H9 (cell line): ENCODE data around the gene RGS13. TPM values are rescaled to one million over a fixed set of nuclear protein-coding genes. Genes with fewer than 3 reads are reported as not detected.

Experiments
- DNase-seq: peaks from one replicate; pipeline ENCODE4 v3.0.0-alpha.2; 2017
- H2AFZ ChIP-seq: one replicate; pipeline ENCODE4 v1.6.1; 2013; ENCODE audit warnings: mild to moderate bottlenecking, low read length, control low read depth, moderate library complexity
- H2AK5ac ChIP-seq: 2 replicates; pipeline ENCODE4 v1.6.1; 2013; ENCODE audit warnings: low read length, control low read depth, mixed read lengths; ENCODE audit not compliant: insufficient read length
- H2BK120ac ChIP-seq: one replicate; pipeline ENCODE4 v1.6.1; 2013; ENCODE audit warnings: low read depth, mild to moderate bottlenecking, low read length, control low read depth, inconsistent platforms; ENCODE audit not compliant: poor library complexity, severe bottlenecking
- H2BK12ac ChIP-seq: 2 replicates; pipeline ENCODE4 v1.6.1; 2013; ENCODE audit warnings: low read length, control low read depth, mixed read lengths, low read depth; ENCODE audit not compliant: insufficient read length
- H2BK15ac ChIP-seq: 2 replicates; pipeline ENCODE4 v1.6.1; 2013; ENCODE audit warnings: low read depth, low read length, control low read depth
- H2BK20ac ChIP-seq: one replicate; pipeline ENCODE4 v1.6.1; 2013; ENCODE audit warnings: low read depth, mild to moderate bottlenecking, low read length, control low read depth, inconsistent platforms; ENCODE audit not compliant: poor library complexity, severe bottlenecking
- H2BK5ac ChIP-seq: 2 replicates; pipeline ENCODE4 v1.6.1; 2013; ENCODE audit warnings: low read length, control low read depth, mixed read lengths; ENCODE audit not compliant: insufficient read length
- H3K14ac ChIP-seq: 2 replicates; pipeline ENCODE4 v1.6.1; 2013; ENCODE audit warnings: low read length, control low read depth; ENCODE audit not compliant: insufficient read depth
- H3K18ac ChIP-seq: 2 replicates; pipeline ENCODE4 v1.6.1; 2013; ENCODE audit warnings: low read depth, mild to moderate bottlenecking, mixed read lengths, low read length, control low read depth; ENCODE audit not compliant: insufficient read length
- H3K23ac ChIP-seq: 2 replicates; pipeline ENCODE4 v1.6.1; 2013; ENCODE audit warnings: low read length, control low read depth, mixed read lengths, low read depth; ENCODE audit not compliant: insufficient read length
- H3K23me2 ChIP-seq: 2 replicates; pipeline ENCODE4 v1.6.1; 2013; ENCODE audit warnings: low read depth, mild to moderate bottlenecking, mixed read lengths, low read length, control low read depth; ENCODE audit not compliant: insufficient read length, poor library complexity, severe bottlenecking
- H3K27ac ChIP-seq: 2 replicates; pipeline ENCODE4 v1.5.1; 2013; ENCODE audit warnings: low read length, control low read depth, mixed read lengths, low read depth; ENCODE audit not compliant: insufficient read length
- H3K27me3 ChIP-seq: 2 replicates; pipeline ENCODE4 v1.6.1; 2013; ENCODE audit warnings: low read length, control low read depth, inconsistent platforms; ENCODE audit not compliant: insufficient read depth
- H3K4ac ChIP-seq: 2 replicates; pipeline ENCODE4 v1.6.1; 2013; ENCODE audit warnings: low read depth, mild to moderate bottlenecking, control low read depth, inconsistent platforms, low read length, moderate library complexity
- H3K4me1 ChIP-seq: 2 replicates; pipeline ENCODE4 v1.6.1; 2013; ENCODE audit warnings: low read length, control low read depth, inconsistent platforms; ENCODE audit not compliant: insufficient read depth
- H3K4me2 ChIP-seq: 2 replicates; pipeline ENCODE4 v1.6.1; 2013; ENCODE audit warnings: low read length, control low read depth, mixed read lengths; ENCODE audit not compliant: insufficient read length, insufficient read depth
- H3K56ac ChIP-seq: 2 replicates; pipeline ENCODE4 v1.6.1; 2013; ENCODE audit warnings: low read depth, mild to moderate bottlenecking, mixed read lengths, low read length, control low read depth; ENCODE audit not compliant: insufficient read length
- H3K79me1 ChIP-seq: 2 replicates; pipeline ENCODE4 v1.6.1; 2013; ENCODE audit warnings: low read depth, mild to moderate bottlenecking, moderate library complexity, low read length, control low read depth, inconsistent platforms; ENCODE audit not compliant: insufficient read depth, poor library complexity, severe bottlenecking
- H3K79me2 ChIP-seq: 2 replicates; pipeline ENCODE4 v1.6.1; 2013; ENCODE audit warnings: low read length, control low read depth, inconsistent platforms; ENCODE audit not compliant: insufficient read depth
- H3K9ac ChIP-seq: 2 replicates; pipeline ENCODE4 v1.6.1; 2013; ENCODE audit warnings: low read length, control low read depth, mixed read lengths; ENCODE audit not compliant: insufficient read length; ENCODE audit errors: extremely low read depth
- H3K9me3 ChIP-seq: one replicate; pipeline ENCODE4 v1.6.1; 2013; ENCODE audit warnings: low read depth, low read length, inconsistent platforms; ENCODE audit not compliant: control insufficient read depth
- H3T11ph ChIP-seq: one replicate; pipeline ENCODE4 v1.6.1; 2013; ENCODE audit warnings: mild to moderate bottlenecking, low read length, control low read depth, inconsistent platforms
- H4K20me1 ChIP-seq: one replicate; pipeline ENCODE4 v1.6.1; 2013; ENCODE audit not compliant: control insufficient read depth, insufficient read length, insufficient read depth
- H4K5ac ChIP-seq: 2 replicates; pipeline ENCODE4 v1.6.1; 2013; ENCODE audit warnings: low read depth, mild to moderate bottlenecking, mixed read lengths, low read length, control low read depth; ENCODE audit not compliant: insufficient read length
- H4K8ac ChIP-seq: replicated peaks from 2 replicates; pipeline ENCODE4 v1.6.1; 2013; ENCODE audit warnings: low read length, control low read depth, mixed read lengths, low read depth; ENCODE audit not compliant: insufficient read length
- H4K91ac ChIP-seq: 2 replicates; pipeline ENCODE4 v1.6.1; 2013; ENCODE audit warnings: low read depth, mild to moderate bottlenecking, moderate library complexity, mixed read lengths, low read length, control low read depth; ENCODE audit not compliant: insufficient read length
- H3K27ac Mint-ChIP-seq, 3 experiments: 2 replicates in 2 of 3; 3 replicates in 1 of 3; pipeline ENCODE4 v1.8.0; 2020 to 2021; ENCODE audit warnings: mixed read lengths in 3 of 3, mild to moderate bottlenecking in 1 of 3, moderate library complexity in 1 of 3
- H3K27me3 Mint-ChIP-seq: 2 replicates; pipeline ENCODE4 v1.8.0; 2021; ENCODE audit warnings: low read depth, mild to moderate bottlenecking, moderate library complexity, mixed read lengths
- H3K36me3 Mint-ChIP-seq, 3 experiments: 2 replicates in 2 of 3; 3 replicates in 1 of 3; pipeline ENCODE4 v1.8.0; 2020 to 2021; ENCODE audit warnings: low read depth in 3 of 3, mixed read lengths in 3 of 3; ENCODE audit not compliant: insufficient read depth in 1 of 3
- H3K4me1 Mint-ChIP-seq, 2 experiments: 2 replicates each; pipeline ENCODE4 v1.8.0; 2020; ENCODE audit warnings: mixed read lengths in 2 of 2
- H3K4me3 Mint-ChIP-seq, 2 experiments: 2 replicates in 1 of 2; 3 replicates in 1 of 2; pipeline ENCODE4 v1.8.0; 2020 to 2021; ENCODE audit warnings: mild to moderate bottlenecking in 2 of 2, mixed read lengths in 2 of 2, moderate library complexity in 1 of 2
- H3K9me3 Mint-ChIP-seq, 2 experiments: 2 replicates in 1 of 2; 3 replicates in 1 of 2; pipeline ENCODE4 v1.8.0; 2020; ENCODE audit warnings: mild to moderate bottlenecking in 2 of 2, mixed read lengths in 2 of 2, moderate library complexity in 1 of 2
- WGBS: extraction: QIAGEN DNeasy Blood & Tissue Kit; methylation state at CpG from one replicate; pipeline ENCODE4 v1.1.7; 2013; ENCODE audit warnings: missing lambda C conversion rate, low lambda C conversion rate, mixed read lengths; ENCODE audit not compliant: insufficient read length; ENCODE audit errors: extremely low coverage; 5-methylcytosine and 5-hydroxymethylcytosine counted together
- total RNA-seq: library from RNA; stranded (reverse); gene quantifications from 2 replicates; pipeline ENCODE4 v1.2.1, GENCODE V29; 2021
- TF ChIP-seq, protein P1 (sequence below): fragments of 200-600 bp; sonication (generic); conservative IDR thresholded peaks from 3 replicates; pipeline ENCODE4 v1.8.0; 2021; ENCODE audit warnings: antibody characterized with exemption, mild to moderate bottlenecking

RGS13 gene
- total RNA-seq, 1 experiment from 2014 or later = not detected

- no peak overlapping the region for H3K4me3 Mint-ChIP-seq
- no CpG with 5 or more reads among the region's 1 CpG for WGBS
Measured at GRCh38 chr1:192691041-192691440, 55.1 kb downstream of the RGS13 start.

More at GRCh38 chr1:192691041-192691440, 55.1 kb downstream of the RGS13 start:
- no peak for DNase-seq
- H3K23ac ChIP-seq = no peak overlapping the region
- no peak overlapping the region for H2AK5ac ChIP-seq
- H4K91ac ChIP-seq = no peak overlapping the region
- no peaks in the 10 kb centered on the region for H4K20me1 ChIP-seq
- H3K27ac ChIP-seq = no peak overlapping the region
- no peaks in the 10 kb centered on the region for H3K79me1 ChIP-seq
- no peak overlapping the region for H4K5ac ChIP-seq
- H3K27me3 ChIP-seq = no peaks in the 10 kb centered on the region
- H2BK15ac ChIP-seq = no peak overlapping the region
- no peak overlapping the region for H3K56ac ChIP-seq
- Mint-ChIP-seq H3K9me3 (peaks cover 29 to 34% of the 10 kb centered on the region in 2 experiments), H3K4me1 (peaks cover 20 to 21% of the 10 kb centered on the region in 2 experiments), H3K36me3 (peaks cover 14 to 57% (median 26%) of the 10 kb centered on the region in 3 experiments), H3K27ac (peak overlapping the region; percentile 73 to 88 (median 81); a peak in 6 of 7 replicates), H3K27me3 (no peaks in the 10 kb centered on the region)
- no peak overlapping the region for H3K4ac ChIP-seq
- no peaks in the 10 kb centered on the region for H3K4me1 ChIP-seq
- H2BK120ac ChIP-seq = no peak overlapping the region
- H2BK12ac ChIP-seq = no peak overlapping the region
- no peak overlapping the region for H3K14ac ChIP-seq
- no peaks in the 10 kb centered on the region for H3K79me2 ChIP-seq
- H3K18ac ChIP-seq = no peak overlapping the region
- no peak overlapping the region for H3K9ac ChIP-seq
- no peaks in the 10 kb centered on the region for H3K23me2 ChIP-seq
- no peak overlapping the region for H2AFZ ChIP-seq
- H2BK20ac ChIP-seq = no peak overlapping the region
- H4K8ac ChIP-seq = no peak overlapping the region
- H3K4me2 ChIP-seq = no peak overlapping the region
- TF ChIP-seq, protein P1, sequence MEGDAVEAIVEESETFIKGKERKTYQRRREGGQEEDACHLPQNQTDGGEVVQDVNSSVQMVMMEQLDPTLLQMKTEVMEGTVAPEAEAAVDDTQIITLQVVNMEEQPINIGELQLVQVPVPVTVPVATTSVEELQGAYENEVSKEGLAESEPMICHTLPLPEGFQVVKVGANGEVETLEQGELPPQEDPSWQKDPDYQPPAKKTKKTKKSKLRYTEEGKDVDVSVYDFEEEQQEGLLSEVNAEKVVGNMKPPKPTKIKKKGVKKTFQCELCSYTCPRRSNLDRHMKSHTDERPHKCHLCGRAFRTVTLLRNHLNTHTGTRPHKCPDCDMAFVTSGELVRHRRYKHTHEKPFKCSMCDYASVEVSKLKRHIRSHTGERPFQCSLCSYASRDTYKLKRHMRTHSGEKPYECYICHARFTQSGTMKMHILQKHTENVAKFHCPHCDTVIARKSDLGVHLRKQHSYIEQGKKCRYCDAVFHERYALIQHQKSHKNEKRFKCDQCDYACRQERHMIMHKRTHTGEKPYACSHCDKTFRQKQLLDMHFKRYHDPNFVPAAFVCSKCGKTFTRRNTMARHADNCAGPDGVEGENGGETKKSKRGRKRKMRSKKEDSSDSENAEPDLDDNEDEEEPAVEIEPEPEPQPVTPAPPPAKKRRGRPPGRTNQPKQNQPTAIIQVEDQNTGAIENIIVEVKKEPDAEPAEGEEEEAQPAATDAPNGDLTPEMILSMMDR = no peak
- H3K9me3 ChIP-seq = no peaks in the 10 kb centered on the region
- H2BK5ac ChIP-seq = no peak overlapping the region
- no peak overlapping the region for H3T11ph ChIP-seq
